HG03457 (cell line): ENCODE results near the gene PDCD1.

Experiments
- ATAC-seq: cut with Tn5 transposase; IDR thresholded peaks from one replicate; pipeline ENCODE4 v1.9.1; 2021; ENCODE audit warnings: moderate number of reproducible peaks; ENCODE audit not compliant: unreplicated experiment

PDCD1 gene

DNA sequence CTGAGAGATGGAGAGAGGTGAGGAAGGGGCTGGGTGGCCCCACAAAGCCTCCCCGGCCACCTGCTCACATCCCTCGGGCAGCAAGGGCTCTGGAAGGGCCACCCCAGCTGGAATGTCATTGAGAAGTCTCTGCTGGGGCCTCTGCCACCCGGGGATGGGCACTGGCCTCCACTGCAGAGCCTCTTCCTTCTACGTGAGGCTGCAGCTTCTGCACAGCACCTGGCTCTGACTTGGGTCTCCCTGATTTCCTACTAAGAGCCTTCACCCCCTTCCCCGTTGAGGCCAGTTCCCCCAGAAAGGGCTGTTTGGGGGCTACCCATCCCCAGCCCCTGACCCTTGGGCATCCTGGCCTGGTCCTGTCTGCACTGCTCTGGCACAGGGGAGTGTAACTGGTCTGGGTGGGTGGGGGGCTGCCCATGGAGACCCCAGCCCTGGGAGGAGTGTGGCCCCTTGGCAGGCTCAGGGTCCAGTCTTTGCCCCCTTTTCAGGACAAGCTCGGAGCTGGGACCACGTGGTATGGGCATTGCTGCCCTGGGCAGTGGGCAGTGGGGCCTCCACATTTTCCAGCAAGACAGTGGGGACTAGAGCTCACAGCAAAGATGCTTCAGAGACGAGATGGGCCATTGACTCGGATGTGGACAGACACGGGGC, 5.6 kb downstream of the PDCD1 start:
- ATAC-seq: no peak

DNA sequence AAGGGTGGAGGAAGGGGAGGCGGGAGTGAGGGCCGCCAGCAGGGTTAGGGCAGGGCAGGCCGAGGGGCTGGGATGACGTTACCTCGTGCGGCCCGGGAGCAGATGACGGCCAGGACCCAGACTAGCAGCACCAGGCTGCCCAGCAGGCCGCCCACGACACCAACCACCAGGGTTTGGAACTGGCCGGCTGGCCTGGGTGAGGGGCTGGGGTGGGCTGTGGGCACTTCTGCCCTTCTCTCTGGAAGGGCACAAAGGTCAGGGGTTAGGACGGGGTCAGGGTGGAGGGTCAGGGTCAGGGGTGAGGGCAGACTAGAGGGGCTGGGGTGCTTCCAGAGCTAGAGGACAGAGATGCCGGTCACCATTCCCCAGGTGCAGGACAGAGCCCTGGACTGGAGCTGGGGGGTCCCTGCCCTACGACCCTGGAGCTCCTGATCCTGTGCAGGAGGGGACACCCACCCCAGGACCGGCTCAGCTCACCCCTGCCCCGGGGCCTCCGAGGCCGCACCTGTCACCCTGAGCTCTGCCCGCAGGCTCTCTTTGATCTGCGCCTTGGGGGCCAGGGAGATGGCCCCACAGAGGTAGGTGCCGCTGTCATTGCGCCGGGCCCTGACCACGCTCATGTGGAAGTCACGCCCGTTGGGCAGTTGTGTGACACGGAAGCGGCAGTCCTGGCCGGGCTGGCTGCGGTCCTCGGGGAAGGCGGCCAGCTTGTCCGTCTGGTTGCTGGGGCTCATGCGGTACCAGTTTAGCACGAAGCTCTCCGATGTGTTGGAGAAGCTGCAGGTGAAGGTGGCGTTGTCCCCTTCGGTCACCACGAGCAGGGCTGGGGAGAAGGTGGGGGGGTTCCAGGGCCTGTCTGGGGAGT, 6.3 kb downstream of the PDCD1 start:
- no peak for ATAC-seq

DNA sequence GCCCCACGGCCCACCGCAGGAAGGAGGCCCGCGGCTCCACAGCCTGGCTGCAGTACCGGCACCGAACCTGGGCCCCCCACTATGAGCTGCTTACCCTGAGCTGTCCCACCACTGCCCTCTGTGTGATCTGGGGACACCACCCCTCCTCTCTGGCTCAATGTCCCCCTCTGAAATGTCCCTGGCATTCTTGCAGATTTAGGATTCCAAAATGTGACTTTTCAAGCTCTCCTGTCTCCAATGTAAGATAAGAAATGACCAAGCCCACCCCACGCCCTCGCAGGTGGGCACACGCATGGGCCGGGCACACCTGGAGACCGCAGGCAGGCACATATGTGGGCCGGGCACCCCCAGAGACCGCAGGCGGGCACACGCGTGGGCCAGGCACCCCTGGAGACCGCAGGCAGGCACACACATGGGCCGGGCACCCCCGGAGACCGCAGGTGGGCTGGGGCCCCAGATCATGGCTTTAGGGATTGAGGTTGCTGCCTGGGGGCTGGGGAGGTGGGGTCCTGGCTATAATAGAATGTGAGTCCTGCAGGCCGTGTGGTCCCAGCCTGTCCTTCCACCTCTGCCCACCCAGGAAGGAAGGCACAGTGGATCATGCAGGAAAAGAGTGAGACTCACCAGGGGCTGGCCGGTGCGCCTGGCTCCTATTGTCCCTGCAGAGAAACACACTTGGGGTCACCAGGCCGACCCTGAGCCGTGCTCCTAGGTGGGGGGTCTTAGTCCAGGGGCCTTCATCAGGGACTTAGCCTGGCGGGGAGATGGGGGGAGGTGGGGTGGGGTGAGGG, 7.2 kb downstream of the PDCD1 start:
- no peak for ATAC-seq

DNA sequence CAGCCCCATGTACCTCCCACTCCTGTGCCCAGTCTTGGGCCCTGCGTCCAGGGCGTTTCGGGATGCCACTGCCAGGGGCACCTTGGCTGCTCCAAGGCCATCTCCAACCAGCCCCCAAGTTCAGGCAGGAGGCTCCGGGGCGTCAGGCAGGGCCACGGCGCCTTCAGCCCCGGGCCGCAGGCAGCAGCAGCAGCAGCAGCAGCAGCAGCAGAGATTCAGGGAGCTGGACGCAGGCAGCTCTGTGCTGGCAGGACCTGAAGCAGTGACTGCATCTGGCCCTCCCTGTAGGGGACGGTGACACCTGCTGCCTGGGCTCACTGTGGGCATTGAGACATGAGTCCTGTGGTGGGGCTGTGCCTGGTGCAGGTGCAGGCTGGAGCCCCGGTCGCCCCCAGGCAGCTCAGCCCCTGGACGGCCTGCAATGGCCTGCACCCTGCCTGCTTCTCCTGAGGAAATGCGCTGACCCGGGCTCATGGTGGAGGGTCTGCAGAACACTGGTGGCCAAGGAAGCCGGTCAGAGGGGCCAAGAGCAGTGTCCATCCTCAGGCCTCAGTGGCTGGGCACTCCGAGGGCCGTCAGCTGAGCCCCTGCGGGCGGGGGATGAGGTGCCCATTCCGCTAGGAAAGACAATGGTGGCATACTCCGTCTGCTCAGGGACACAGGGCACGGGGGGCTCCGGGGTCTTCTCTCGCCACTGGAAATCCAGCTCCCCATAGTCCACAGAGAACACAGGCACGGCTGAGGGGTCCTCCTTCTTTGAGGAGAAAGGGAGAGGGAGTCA, 8.0 kb downstream of the PDCD1 start:
- no peak for ATAC-seq

DNA sequence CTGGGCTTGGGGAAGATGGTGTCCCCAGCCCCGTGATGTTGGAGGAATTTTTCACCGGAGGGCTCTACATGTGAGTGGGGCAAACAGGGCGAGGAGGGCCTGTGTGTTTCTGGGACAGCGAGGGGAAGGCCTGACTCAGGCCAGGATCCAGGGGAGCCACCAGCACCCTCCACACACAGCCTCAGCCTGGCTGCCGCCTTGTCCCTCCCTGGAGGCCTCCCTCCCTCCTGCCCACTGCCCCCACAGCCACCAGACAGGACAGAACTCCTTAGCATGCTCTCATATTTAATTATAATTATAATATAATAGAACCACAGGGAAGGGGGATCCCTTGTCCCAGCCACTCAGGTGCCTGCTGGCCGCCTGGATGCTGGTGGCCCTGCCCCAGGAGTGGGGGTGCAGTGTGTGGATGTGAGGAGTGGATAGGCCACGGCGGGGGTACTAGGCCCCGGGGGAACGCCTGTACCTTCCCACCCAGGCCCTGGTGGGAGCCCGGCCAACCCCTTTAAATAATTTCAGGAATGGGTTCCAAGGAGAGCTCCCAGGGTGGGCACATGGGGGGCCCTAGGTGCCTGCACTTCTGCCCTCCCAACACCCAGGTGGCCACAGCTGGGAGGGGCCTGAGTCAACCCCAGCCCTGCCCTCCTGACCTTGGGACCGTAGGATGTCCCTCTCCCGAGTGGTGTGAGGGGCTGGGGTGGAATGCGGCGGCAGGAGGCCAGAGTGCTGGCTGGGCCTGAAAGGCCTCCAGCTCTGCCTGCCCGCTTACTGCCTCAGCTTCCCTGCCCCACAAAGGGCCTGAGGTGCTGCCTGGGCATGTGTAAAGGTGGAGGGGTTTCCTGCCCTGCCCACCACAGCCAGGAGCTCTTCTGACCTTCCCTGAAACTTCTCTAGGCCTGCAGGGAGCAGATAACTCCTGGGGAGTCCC, 8.8 kb downstream of the PDCD1 start:
- no peak for ATAC-seq

DNA sequence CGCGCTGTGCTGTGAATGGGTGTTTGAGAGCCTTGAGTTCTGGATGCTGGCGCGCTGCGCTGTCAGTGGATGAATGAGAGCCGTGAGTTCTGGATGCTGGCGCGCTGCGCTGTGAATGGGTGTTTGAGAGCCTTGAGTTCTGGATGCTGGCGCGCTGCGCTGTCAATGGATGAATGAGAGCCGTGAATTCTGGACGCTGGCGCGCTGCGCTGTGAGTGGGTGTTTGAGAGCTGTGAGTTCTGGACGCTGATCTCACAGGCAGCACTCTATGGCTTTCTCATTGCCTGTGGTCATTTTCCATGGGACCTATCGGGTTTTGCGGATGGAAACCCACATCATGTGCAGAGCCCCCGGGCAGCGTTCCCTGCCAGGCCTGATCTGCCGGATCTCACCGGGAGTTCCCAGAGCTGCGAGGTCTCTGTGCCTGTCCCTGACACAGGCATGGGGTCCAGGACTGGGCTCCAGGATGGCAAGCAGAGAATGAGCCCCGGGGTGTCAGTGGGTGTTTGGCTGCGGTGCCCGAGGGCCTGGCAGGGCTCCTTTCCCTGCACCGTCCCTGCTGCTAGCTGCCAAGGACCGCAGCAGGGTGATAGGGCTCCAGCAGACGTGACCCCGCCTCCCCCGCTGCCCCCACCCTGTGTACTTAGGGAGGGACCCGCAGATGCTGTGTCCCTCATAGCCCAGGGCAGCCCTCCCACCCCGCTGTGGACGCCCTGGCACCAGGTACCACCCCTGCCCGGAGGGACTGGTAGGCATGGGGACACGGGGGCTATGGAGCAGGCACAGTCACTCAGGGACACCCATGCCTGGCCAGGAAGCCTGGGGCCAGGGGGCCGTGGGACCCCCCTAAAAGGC, 9.7 kb downstream of the PDCD1 start:
- ATAC-seq: no peak

DNA sequence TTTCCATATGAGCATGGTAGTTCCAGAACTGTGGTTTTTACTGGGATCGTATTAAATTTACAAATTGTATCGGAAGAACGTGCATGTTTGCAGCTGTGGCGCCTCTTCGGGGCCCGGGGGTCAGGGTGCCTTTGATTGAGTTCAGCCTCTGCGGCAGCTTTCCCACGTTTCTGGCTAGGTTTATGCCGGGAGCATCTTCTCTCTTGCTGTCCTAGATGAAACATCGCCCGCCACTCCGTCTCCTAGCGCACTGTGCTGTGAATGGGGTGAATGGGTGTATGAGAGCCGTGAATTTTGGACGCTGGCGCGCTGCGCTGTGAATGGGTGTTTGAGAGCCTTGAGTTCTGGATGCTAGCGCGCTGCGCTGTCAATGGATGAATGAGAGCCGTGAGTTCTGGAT, 12.3 kb downstream of the PDCD1 start:
- no peak for ATAC-seq

DNA sequence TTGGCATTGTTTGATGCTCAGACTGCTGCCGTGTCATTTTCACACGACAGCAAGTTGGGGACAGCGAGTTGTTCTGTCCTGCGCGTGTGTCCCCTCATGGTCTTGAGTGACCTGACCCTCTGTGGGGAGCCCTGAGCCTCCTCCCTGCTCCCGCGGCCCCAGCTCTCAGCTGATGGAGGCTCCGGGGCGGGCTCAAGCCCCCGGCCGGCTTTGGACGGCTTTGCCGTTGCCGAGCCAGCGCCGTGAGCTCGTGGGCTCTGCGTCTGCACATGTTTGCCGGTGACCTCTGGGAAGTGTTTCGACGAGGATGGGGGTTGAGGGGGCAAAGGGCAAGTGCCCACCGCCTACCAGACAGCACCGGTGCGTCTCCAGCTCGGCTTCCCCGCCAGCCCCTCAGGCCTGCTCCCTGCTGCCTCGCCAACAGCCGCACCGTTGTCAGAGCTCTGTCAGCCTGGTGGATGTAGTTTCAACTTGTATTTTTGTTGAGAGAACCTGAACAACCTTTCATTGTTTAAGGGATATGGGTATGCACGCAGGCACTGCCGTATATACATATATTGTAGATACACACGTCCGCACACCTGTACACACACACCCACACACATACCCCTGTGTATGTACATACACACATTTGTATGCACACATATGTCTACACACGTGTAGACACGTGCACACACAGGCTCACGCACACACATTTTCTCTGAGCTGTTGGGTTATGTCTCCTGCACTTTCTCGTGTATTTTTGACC, 13.7 kb downstream of the PDCD1 start:
- ATAC-seq: no peak

DNA sequence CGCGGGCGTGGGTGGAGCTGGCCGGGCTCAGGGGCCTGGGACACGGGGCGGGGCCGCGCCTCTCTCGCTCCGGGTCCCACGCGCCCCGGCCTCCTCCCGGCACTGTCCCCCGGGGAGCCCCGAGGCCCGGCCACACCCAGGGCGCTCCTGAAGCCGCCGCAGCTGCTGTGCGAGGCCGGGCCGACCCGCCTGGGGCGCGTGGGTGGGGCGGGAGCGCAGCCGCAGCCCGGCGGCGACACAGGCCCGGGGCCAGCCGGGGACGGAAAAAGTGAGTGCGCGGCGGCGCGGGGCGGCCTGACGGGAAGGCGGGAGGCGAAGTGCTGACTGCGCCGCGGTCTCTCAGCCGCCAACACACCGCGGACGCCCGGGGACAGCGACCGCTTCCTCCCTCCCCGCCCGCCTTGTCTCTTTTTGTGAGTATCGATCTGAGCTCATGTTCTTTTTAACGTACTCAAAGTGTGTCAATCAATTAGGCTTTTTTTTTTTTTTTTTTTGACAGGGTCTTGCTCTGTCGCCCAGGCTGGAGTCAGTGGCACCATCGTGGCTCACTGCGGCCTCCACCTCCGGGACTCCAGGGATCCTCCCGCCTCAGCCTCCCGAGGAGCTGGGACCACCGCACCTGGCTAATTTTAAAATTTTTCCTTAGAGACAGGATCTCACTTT, 14.5 kb downstream of the PDCD1 start:
- no peak for ATAC-seq

DNA sequence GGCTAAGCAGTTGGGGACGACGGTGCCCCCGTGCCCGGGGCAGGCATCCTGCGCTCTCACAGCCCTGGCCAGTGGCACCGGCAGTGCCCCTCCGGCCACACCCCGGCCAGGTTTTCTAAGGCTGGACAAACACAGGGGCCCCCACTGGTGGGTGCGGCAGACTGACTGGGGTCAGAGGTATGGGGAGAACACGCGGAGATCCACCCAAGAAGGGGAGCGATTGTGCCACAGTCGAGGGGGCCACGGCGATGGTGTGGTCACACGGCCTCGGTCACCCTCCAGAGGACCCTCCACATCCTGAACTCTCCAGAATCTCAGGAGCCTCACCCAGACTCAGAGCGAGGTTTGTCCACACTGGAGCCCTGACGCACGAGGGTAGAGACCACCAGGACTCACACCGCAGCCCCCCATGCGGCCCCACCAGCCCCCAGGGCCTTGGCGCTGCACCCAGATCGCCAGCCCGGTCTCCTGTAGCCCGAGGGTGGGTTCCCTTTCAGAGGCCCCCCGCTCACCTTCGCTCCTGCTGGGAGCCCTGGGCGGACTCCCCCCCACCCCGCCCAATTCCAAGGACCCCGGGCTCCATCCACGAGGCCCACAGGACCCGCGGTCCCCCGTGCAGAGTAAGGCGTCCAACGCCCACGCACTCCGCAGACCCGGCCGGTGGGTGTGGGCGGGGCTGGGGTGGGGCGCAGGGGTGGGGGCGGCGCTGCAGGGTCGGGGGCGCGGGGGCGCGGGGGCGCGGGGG, 15.2 kb downstream of the PDCD1 start:
- no peak for ATAC-seq

DNA sequence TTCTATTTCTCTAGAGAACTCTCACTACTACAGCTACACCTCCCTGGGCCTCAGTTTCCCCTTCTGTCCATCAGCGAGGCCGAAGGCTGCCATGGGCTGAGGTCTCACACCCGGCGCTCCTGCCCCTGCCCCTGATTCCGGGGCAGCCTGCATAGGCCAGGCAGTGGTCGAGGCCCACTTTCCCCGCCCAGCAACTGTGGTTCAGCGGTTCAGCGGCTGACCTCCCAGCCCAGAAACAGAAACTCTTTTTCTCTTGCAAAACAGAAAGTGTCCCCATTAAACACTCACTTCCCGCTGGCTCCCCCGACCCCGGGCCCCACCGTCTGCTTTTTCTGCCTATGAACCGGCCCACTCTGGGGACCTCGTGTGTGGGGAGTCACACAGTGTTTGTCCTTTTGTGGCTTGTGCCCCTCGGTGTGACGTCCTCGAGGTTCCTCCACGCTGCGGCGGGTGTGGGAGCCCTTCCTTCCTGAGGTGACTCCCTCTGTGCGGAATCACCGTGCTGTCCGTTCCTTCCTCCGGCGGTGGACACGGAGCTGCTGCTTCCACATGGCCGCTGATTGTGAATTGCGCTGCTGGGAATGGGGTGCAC, 16.0 kb downstream of the PDCD1 start:
- ATAC-seq: no peak

DNA sequence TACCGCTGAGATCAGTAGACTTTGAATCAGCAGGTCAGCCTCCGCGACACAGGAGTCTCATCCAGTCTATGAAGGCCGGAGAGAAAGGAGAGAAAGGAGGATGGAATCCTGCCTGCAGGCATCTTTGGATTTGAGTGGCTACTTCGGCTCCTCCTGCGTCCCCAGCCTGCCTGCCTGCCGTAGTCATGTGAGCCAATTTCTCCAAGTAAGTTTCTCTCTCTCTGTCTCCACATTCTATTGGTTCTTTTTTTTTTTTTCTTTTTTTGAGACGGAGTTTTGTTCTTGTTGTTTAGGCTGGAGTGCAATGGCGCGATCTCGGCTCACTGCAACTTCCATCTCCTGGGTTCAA, 16.7 kb downstream of the PDCD1 start:
- ATAC-seq: no peak

DNA sequence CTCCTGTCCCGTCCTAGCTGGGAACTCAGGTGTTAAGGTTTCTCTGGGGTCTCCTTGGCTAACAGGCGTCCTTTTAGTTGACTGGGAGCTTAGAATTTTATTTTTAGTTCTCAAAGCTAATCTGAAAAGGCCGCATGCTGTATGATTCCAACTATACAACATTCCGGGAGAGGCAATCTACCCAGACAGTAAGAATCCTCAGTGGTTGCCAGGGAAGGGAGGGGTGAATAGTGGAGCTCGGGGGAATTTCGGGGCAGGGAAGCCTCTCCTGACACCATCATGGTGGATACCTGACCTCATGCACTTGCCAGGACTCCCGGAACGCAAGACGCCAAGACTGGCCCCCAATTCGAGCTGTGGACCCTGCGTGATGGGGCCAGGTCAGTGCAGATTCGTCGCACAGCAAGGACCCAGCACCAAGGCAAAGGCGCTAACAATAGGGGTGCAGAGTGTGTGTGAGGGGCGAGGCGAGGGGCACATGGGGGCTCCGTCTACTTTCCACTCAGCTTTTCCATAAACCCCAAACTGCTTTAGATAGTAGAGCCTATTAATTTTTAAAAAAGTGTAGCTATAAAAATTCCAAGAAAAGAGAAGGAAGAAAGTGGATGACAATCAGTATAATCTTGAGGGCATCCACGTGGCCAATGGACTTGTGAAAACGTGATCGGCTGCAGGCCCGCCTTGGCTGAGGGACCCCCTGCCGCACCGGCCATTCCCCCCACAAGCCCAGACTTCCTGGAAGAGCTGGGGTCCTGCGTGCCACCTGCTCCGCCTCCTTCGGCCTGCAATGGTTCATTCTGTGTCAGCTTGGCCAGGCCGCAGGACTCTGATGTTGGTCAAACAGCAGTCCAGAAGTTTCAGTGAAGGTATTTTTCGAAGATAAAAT, 17.3 kb downstream of the PDCD1 start:
- no peak for ATAC-seq

DNA sequence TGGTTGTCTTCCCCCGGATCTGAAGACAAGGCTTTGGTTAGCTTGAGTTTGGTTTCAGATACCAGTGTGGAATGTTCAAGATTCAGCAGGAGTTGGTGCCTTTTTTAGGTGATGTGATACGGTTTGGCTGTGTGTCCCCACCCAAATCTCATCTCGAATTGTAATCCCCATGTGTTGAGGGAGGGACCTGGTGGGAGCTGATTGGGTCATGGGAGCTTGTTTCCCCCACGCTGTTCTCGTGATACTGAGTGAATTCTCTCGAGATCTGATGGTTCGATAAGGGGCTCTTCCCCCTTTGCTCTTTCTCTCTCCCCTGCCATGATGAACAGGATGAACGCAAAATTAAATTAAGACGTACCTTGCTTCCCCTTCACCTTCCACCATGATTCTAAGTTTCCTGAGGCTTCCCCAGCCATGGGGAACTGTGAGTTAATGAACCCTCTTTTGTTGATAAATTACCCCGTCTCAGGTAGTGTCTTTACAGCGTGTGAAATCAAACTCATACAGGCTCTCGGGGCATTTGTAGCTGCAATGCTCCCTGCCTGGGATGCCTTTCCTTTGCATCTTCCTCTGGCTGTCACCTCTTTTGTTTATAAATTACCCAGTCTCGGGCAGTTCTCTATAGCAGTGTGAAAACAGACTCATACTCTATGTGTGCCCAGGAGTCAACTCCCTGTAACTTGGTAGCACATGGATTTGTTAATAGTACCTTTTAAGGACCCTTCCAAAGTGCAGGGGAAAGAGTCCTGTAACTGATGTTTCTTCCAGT, 21.3 kb downstream of the PDCD1 start:
- no peak for ATAC-seq

DNA sequence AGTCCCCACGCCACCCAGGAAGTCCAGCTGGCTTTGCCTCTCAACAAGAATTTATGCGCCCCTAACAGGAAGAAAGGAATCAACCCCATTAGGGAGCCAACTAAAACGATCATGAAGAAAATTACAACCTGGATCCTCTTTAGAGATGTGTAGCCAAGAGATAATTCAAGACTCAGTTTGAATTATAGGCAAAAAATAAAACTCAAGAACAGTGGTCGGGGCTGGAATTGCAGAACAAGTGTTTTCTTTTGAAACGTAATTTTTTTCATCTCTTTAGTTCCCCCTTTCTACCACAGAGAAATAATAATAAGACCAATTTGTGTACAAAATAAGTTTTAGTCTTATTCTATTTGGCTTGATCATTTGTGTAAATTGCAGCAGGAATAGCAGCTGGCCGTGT, 22.4 kb downstream of the PDCD1 start:
- ATAC-seq: no peak
